ENCODE results near the gene MTCH1. TPM values are rescaled to one million over a fixed set of nuclear protein-coding genes. Genes with fewer than 3 reads are reported as not detected.
A peak's percentile ranks its signal among the peaks of the same experiment; 100 is the strongest.

MTCH1 gene
- total RNA-seq, 4 donors from 2014 or later: 85.6 to 127 (median 116) TPM

DNA sequence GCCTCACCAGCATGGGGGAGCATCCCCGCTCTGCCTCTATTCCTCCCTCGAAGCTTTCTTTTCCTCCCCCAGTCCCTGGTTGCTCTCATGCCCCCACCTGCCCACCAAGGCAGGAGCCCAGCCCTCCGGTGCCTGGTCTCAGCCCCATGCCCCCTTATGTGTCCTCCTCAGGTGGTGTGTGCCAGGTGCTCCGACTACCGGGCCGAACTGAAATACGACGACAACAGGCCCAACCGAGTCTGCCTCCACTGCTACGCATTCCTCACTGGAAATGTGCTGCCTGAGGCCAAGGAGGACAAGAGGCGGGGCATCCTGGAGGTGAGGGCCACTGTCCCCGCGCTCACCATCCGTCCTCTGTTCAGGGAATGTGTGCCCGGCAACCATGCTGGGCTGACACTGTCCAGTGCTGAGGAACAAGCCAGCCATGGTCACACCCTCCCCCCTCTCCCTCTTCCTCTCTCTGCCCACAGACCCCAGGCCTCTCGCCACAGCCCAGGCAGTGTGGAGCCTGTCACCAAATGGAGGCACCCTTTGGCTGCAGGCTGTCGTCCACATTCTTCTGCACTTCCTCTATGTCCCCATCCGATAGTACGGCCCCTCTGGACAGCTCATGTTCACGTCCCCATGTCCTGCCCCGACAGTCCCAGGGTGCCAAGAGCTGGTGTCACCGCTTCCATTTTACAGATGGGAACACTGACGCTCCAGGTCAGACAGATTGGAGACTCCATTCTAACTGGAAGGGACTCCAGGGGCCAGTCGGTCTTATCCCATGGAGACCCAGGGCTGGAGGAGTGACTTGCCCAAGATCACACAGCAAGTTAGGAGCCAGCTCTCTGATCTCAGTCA is 39.8 kb upstream of the MTCH1 start:
- H3K9me3 ChIP-seq: no peaks in the 10 kb centered on the region
- ATAC-seq (no peak), DNase-seq (no peak)
- no peaks in the 10 kb centered on the region for H3K36me3 ChIP-seq
- intact Hi-C loops (cut with DNase I; ENCODE audit: low total_unique reads) (no loop called here), in situ Hi-C loops (cut with MboI; ENCODE audit: low sequenced_read_pairs in 4 of 4) (loop anchor here in 1 of 4 donors (10.0 kb wide), 1 partner anchor 179 kb away; no protein-coding TSS in a partner anchor)
- no peak overlapping the region for H3K27ac ChIP-seq
- H3K4me1 ChIP-seq: no peaks in the 10 kb centered on the region
- TF ChIP-seq, protein P1, sequence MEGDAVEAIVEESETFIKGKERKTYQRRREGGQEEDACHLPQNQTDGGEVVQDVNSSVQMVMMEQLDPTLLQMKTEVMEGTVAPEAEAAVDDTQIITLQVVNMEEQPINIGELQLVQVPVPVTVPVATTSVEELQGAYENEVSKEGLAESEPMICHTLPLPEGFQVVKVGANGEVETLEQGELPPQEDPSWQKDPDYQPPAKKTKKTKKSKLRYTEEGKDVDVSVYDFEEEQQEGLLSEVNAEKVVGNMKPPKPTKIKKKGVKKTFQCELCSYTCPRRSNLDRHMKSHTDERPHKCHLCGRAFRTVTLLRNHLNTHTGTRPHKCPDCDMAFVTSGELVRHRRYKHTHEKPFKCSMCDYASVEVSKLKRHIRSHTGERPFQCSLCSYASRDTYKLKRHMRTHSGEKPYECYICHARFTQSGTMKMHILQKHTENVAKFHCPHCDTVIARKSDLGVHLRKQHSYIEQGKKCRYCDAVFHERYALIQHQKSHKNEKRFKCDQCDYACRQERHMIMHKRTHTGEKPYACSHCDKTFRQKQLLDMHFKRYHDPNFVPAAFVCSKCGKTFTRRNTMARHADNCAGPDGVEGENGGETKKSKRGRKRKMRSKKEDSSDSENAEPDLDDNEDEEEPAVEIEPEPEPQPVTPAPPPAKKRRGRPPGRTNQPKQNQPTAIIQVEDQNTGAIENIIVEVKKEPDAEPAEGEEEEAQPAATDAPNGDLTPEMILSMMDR (IDR thresholded peaks at IDR 0.05 in 4 of 5, conservative IDR thresholded peaks at IDR 0.05 in 1 of 5): no peak
- no peak for TF ChIP-seq POLR2A (IDR thresholded peaks at IDR 0.05)
- no peaks in the 10 kb centered on the region for H3K27me3 ChIP-seq
- H3K4me3 ChIP-seq: no peak overlapping the region

DNA sequence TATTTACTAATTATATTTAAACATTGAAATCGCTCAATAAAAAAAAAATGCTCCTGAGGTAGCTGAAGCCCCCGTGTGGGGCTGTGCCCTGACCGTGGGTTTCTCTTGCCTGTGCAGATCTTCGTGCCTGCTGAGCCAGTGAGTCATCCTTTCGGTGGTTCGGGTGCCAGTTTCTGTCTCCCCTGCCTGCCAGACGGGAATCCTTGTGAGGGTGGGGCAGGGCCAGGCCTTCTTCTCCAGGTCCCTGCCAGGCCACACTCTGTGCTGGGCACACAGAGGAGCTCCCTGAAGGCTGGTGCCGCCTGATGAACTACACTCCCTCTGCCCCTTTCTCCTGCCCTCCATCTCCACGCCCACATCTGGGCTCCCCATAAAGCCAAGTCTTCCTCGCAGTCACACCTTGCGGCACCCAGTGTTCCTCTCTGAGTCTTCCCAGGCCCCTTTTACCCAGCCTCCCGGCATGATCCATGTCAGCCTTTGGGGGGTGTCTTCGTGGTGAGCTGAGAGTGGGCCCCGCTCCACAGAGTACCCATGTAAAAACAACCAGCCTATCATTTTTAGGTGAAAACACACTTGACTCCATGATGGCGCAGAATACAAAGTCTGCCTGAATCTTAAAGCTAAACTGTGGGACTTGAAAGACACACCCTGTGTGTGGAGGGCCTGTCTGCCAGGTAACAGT is 38.8 kb upstream of the MTCH1 start:
- intact Hi-C loops (cut with DNase I; ENCODE audit: low total_unique reads) (no loop called here), in situ Hi-C loops (cut with MboI; ENCODE audit: low sequenced_read_pairs in 4 of 4) (loop anchor here (10.0 to 25.0 kb wide), 3 partner anchors 137 to 262 kb away; partner anchors contain the start of gene C6orf89 (in 1 of the 4))
- Histone ChIP-seq H3K9me3 (no peaks in the 10 kb centered on the region), H3K4me3 (no peak overlapping the region), H3K27me3 (no peaks in the 10 kb centered on the region), H3K4me1 (no peaks in the 10 kb centered on the region), H3K36me3 (no peaks in the 10 kb centered on the region), H3K27ac (no peak overlapping the region)
- DNase-seq (no peak), ATAC-seq (peak in 1 of 2 donors; percentile 41)
- TF ChIP-seq POLR2A (IDR thresholded peaks at IDR 0.05): no peak
- TF ChIP-seq, protein P1 (IDR thresholded peaks at IDR 0.05 in 4 of 5, conservative IDR thresholded peaks at IDR 0.05 in 1 of 5): no peak

DNA sequence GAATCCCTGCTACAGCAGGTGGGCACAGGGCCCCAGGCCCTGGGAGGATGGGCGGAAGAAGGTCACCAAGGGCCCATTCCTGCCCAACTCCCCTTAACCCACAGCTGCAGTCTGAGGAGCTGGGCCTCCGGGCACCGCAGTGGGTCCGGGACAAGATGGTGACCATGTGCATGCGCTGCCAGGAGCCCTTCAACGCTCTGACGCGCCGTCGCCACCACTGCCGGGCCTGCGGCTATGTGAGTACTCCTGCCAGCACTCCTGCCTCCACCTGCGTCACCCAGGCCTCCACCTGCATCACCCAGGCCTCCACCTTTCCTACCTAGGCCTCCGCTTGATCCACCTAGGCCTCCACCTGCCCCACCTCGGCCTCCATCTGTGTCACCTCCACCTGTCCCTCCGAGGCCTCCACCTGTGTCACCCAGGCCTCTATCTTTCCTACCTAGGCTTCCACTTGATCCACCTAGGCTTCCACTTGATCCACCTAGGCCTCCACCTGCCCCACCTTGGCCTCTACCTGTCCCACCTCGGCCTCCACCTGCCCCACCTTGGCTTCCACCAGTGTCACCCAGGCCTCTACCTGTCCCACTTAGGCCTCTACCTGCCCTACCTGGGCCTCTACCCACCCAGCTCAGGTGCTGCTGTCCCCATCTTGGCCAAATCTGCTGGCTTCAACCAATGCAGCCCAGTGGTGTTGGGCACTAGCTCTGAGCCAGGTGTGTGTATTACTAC is 36.3 kb upstream of the MTCH1 start:
- intact Hi-C loops (cut with DNase I; ENCODE audit: low total_unique reads) (no loop called here), in situ Hi-C loops (cut with MboI; ENCODE audit: low sequenced_read_pairs in 4 of 4) (loop anchor here (10.0 to 25.0 kb wide), 3 partner anchors 135 to 260 kb away; partner anchors contain the start of gene C6orf89 (in 1 of the 4))
- no peak overlapping the region for H3K27ac ChIP-seq
- TF ChIP-seq, protein P1 (IDR thresholded peaks at IDR 0.05 in 4 of 5, conservative IDR thresholded peaks at IDR 0.05 in 1 of 5): no peak
- no peak for TF ChIP-seq POLR2A (IDR thresholded peaks at IDR 0.05)
- no peak overlapping the region for H3K4me3 ChIP-seq
- no peaks in the 10 kb centered on the region for H3K27me3 ChIP-seq
- no peak for ATAC-seq
- no peak for DNase-seq
- H3K36me3 ChIP-seq: no peaks in the 10 kb centered on the region
- peaks cover 9 to 11% of the 10 kb centered on the region in 2 donors for H3K4me1 ChIP-seq
- no peaks in the 10 kb centered on the region for H3K9me3 ChIP-seq

DNA sequence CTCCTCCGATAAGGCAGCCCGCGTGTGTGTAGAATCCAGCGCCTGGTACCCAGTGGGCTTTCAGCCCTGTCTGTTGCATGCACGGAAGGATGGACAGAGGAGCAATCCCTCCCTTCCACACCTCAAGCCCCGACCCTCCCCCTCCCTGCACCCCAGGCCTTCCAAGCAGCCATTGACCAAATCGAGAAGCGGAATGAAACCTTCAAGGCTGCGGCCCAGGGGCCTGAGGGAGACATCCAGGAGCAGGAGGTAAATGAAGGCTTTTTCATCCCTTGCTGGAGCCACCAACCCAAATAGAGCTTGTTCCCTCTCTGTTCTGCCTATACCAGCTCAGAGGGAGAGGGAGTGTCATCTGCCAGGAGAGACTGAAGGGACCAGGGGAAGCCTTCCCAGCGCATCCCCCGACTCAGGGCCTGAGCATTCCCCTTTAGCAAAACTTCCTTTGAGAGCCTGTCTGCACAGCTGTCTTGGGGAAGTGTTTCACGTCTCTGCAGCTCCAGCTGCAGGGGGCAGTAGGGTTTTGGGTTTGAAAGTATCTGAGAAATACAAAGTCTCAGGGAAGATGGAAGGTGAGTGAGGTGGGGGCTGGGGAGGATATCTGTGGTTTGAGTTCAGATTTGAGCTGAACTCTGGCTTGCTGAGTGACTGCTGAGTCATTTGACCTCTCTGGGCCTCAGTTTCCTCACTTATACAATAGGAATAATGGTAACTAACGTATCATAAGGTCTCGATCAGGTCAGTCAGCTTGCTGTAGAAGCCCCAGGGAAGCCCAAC is 35.5 kb upstream of the MTCH1 start:
- intact Hi-C loops (cut with DNase I; ENCODE audit: low total_unique reads) (no loop called here), in situ Hi-C loops (cut with MboI; ENCODE audit: low sequenced_read_pairs in 4 of 4) (loop anchor here (10.0 to 25.0 kb wide), 3 partner anchors 134 to 259 kb away; partner anchors contain the start of gene C6orf89 (in 1 of the 4))
- Histone ChIP-seq H3K9me3 (no peaks in the 10 kb centered on the region), H3K36me3 (no peaks in the 10 kb centered on the region), H3K4me3 (no peak overlapping the region), H3K4me1 (peaks cover 9 to 11% of the 10 kb centered on the region in 2 donors), H3K27me3 (no peaks in the 10 kb centered on the region), H3K27ac (no peak overlapping the region)
- DNase-seq (no peak), ATAC-seq (no peak)
- TF ChIP-seq, protein P1 (IDR thresholded peaks at IDR 0.05 in 4 of 5, conservative IDR thresholded peaks at IDR 0.05 in 1 of 5): no peak
- no peak for TF ChIP-seq POLR2A (IDR thresholded peaks at IDR 0.05)

Measured in gastrocnemius medialis (tissue), 4 donors.